HepG2 (cell line): Measurements from ENCODE around the gene SPACDR. TPM values are rescaled to one million over a fixed set of nuclear protein-coding genes. Genes with fewer than 3 reads are reported as not detected.
A peak's percentile ranks its signal among the peaks of the same experiment; 100 is the strongest.

Experiments
- ATF1 ChIP-seq: IDR thresholded peaks from 2 replicates; pipeline ENCODE4 v1.6.1; 2016; ENCODE audit warnings: mild to moderate bottlenecking, control low read depth
- ELF1 ChIP-seq: sonication (generic); formaldehyde crosslinking; IDR thresholded peaks from 2 replicates; pipeline ENCODE4 v1.4.0; 2020; ENCODE audit warnings: missing genetic modification reagents
- GATA4 ChIP-seq: sonication (generic); IDR thresholded peaks from 2 replicates; pipeline ENCODE4 v1.6.1; 2016; ENCODE audit warnings: antibody characterized with exemption, low read depth, borderline replicate concordance
- GFI1 ChIP-seq: sonication (generic); formaldehyde crosslinking; IDR thresholded peaks from 2 replicates; pipeline ENCODE4 v1.5.0; 2020; ENCODE audit warnings: missing genetic modification reagents, mild to moderate bottlenecking, borderline replicate concordance
- GTF2F1 ChIP-seq: fragments of 150-350 bp; IDR thresholded peaks from 2 replicates; pipeline ENCODE4 v1.6.1; 2014; ENCODE audit warnings: low read length
- KLF6 ChIP-seq: IDR thresholded peaks from 2 replicates; pipeline ENCODE4 v1.8.0; 2016; ENCODE audit warnings: missing biosample characterization, missing genetic modification reagents
- MAFK ChIP-seq, 2 experiments: IDR thresholded peaks in 1 of 2; conservative IDR thresholded peaks in 1 of 2; 2 replicates each; pipeline ENCODE4 v1.6.1; 2011; ENCODE audit warnings: improper control_type of control experiment in 2 of 2, low read length in 2 of 2
- RBM39 ChIP-seq: fragments of 200-400 bp; formaldehyde crosslinking; IDR thresholded peaks from one replicate; pipeline ENCODE4 v1.6.1; 2018; ENCODE audit warnings: antibody characterized with exemption, mild to moderate bottlenecking, low read depth, low read length; ENCODE audit not compliant: poor library complexity, severe bottlenecking
- SSRP1 ChIP-seq: IDR thresholded peaks from 2 replicates; pipeline ENCODE4 v1.6.1; 2016; ENCODE audit warnings: control low read depth
- ZBTB1 ChIP-seq: sonication (generic); formaldehyde crosslinking; IDR thresholded peaks from 2 replicates; pipeline ENCODE4 v1.4.0; 2020; ENCODE audit warnings: missing genetic modification reagents, borderline replicate concordance
- ZMYM3 ChIP-seq: sonication (generic); formaldehyde crosslinking; IDR thresholded peaks from 2 replicates; pipeline ENCODE4 v1.5.1; 2020; ENCODE audit warnings: mild to moderate bottlenecking, missing genetic modification reagents
- ZNF17 ChIP-seq: sonication (generic); formaldehyde crosslinking; IDR thresholded peaks from 2 replicates; pipeline ENCODE4 v1.5.0; 2020; ENCODE audit warnings: mild to moderate bottlenecking, missing genetic modification reagents
- ZNF180 ChIP-seq: sonication (generic); formaldehyde crosslinking; IDR thresholded peaks from 2 replicates; pipeline ENCODE4 v1.4.0; 2020; ENCODE audit warnings: low read depth, missing genetic modification reagents, borderline replicate concordance
- ZNF264 ChIP-seq: sonication (generic); formaldehyde crosslinking; IDR thresholded peaks from 2 replicates; pipeline ENCODE4 v1.4.0; 2020; ENCODE audit warnings: missing genetic modification reagents
- ZNF331 ChIP-seq: sonication (generic); formaldehyde crosslinking; IDR thresholded peaks from 2 replicates; pipeline ENCODE4 v1.4.0; 2020; ENCODE audit warnings: missing genetic modification reagents
- polyA plus RNA-seq, 8 experiments: library from polyadenylated mRNA; depleted of rRNA in 3 of 8; stranded (reverse) in 7 of 8; unstranded in 1 of 8; fragments of >200 nt; fragmentation: Illumina TruSeq in 4 of 8; extraction: Trizol in 4 of 8; gene quantifications; 2 replicates each; pipeline versions ENCODE4 v1.2.1 to v1.2.3, GENCODE V29; 2011 to 2016; ENCODE audit warnings: low read depth in 4 of 8, missing spikeins in 1 of 8, mixed read lengths in 1 of 8; ENCODE audit not compliant: insufficient read depth in 1 of 8
- total RNA-seq, 5 experiments: library from RNA; depleted of rRNA; stranded (reverse); fragments of >200 nt; fragmentation: Illumina TruSeq; extraction: Trizol; gene quantifications; 2 replicates each; pipeline ENCODE4 v1.2.3, GENCODE V29; 2016; ENCODE audit warnings: low read depth in 1 of 5
- TF ChIP-seq, protein P1 (sequence below): sonication (generic); formaldehyde crosslinking; IDR thresholded peaks from 2 replicates; pipeline ENCODE4 v1.5.0; 2020; ENCODE audit warnings: mild to moderate bottlenecking, low read depth, missing genetic modification reagents, borderline replicate concordance
- TF ChIP-seq, protein P2 (sequence below): sonication (generic); formaldehyde crosslinking; IDR thresholded peaks from 2 replicates; pipeline ENCODE4 v1.4.0; 2020; ENCODE audit warnings: missing genetic modification reagents, borderline replicate concordance
- TF ChIP-seq, protein P3 (sequence below): sonication (generic); formaldehyde crosslinking; IDR thresholded peaks from 2 replicates; pipeline ENCODE4 v1.8.0; 2022; ENCODE audit warnings: mild to moderate bottlenecking, missing genetic modification reagents, borderline replicate concordance
- TF ChIP-seq, protein P4 (sequence below): sonication (generic); formaldehyde crosslinking; IDR thresholded peaks from 2 replicates; pipeline ENCODE4 v1.8.0; 2022; ENCODE audit warnings: low read depth, missing genetic modification reagents
- TF ChIP-seq, protein P5 (sequence below): sonication (generic); formaldehyde crosslinking; IDR thresholded peaks from 2 replicates; pipeline ENCODE4 v1.4.0; 2020; ENCODE audit warnings: low read depth, missing genetic modification reagents

Gene SPACDR
- total and polyA plus RNA-seq, 2 of the 13 experiments (the other 11 are each of a cell fraction or from before 2014, with no cell fraction given): 0.41 TPM; not detected in 1

DNA sequence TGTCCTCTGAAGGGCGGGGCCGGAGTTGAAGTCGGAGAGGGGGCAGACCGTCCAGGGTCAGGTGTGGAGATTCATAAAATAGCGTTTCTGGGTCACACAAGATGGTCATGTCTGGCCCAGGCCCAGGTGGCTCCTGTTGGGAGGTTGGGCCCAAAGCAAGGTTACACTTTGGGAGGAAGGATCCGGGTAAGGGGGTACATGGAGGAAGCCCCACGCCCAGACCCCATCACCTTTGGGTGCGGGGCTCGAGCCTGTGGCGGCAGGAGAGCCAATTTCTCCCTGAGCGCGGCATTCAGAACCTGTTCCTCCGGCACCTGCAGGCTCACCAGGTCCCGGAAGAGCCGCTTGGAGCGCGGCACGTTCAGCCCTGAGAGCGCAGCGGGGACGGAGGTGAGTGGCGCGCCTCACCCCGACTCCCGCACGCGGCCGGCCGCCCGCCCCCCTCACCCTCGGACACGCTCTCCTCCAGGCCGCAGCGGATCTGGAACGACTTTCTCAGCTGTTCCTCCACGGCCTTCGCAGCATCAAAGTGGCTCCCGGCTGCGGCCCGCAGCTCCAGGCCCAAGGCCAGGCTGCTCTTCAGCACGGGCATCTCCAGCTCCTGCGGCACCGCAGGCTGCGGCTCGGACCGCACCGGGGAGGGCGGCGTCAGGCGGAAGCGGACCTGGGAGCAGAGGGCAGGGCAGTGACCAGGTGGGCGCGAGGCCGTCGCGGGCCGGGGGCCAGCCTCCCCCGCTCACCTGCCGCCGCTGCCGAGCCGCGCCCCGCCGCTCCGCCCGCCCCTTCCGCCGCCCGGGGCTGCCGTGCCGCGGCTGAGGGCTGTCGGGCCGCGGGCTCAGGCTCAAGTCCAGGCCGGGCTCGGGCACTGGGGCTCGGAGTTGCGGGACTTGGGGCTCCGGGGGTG lies 28.4 kb downstream of the SPACDR start (continued):
- TF ChIP-seq, protein P1, sequence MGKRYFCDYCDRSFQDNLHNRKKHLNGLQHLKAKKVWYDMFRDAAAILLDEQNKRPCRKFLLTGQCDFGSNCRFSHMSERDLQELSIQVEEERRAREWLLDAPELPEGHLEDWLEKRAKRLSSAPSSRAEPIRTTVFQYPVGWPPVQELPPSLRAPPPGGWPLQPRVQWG (CRISPR knock-in tag): no peak
- TF ChIP-seq ATF1 (CRISPR knock-in tag) (no peak), MAFK (conservative IDR thresholded peaks at IDR 0.05 in 1 of 2, IDR thresholded peaks at IDR 0.05 in 1 of 2; ENCODE audit: low read length in 2 of 2) (no peak), ZNF180 (no peak), ZNF17 (no peak), KLF6 (CRISPR knock-in tag) (0 out of 2 replicates have a peak, but pooled peaks have one; percentile 23), GTF2F1 (no peak), ZNF331 (CRISPR knock-in tag) (no peak), GATA4 (no peak), GFI1 (CRISPR knock-in tag) (no peak), SSRP1 (CRISPR knock-in tag) (no peak), ELF1 (CRISPR knock-in tag) (peak; percentile 39; the same call in 1 of the 2 replicates), ZMYM3 (CRISPR knock-in tag) (no peak), ZBTB1 (CRISPR knock-in tag) (0 out of 2 replicates have a peak, but pooled peaks have one; percentile 41), RBM39 (peak; percentile 70), ZNF264 (CRISPR knock-in tag) (no peak)
- TF ChIP-seq, protein P2, sequence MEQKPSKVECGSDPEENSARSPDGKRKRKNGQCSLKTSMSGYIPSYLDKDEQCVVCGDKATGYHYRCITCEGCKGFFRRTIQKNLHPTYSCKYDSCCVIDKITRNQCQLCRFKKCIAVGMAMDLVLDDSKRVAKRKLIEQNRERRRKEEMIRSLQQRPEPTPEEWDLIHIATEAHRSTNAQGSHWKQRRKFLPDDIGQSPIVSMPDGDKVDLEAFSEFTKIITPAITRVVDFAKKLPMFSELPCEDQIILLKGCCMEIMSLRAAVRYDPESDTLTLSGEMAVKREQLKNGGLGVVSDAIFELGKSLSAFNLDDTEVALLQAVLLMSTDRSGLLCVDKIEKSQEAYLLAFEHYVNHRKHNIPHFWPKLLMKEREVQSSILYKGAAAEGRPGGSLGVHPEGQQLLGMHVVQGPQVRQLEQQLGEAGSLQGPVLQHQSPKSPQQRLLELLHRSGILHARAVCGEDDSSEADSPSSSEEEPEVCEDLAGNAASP (CRISPR knock-in tag): no peak
- TF ChIP-seq, protein P3, sequence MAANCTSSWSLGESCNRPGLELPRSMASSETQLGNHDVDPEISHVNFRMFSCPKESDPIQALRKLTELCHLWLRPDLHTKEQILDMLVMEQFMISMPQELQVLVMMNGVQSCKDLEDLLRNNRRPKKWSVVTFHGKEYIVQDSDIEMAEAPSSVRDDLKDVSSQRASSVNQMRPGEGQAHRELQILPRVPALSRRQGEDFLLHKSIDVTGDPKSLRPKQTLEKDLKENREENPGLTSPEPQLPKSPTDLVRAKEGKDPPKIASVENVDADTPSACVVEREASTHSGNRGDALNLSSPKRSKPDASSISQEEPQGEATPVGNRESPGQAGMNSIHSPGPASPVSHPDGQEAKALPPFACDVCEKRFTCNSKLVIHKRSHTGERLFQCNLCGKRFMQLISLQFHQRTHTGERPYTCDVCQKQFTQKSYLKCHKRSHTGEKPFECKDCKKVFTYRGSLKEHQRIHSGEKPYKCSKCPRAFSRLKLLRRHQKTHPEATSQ: peak; percentile 72; the same call in 1 of the 2 replicates
- TF ChIP-seq, protein P4, sequence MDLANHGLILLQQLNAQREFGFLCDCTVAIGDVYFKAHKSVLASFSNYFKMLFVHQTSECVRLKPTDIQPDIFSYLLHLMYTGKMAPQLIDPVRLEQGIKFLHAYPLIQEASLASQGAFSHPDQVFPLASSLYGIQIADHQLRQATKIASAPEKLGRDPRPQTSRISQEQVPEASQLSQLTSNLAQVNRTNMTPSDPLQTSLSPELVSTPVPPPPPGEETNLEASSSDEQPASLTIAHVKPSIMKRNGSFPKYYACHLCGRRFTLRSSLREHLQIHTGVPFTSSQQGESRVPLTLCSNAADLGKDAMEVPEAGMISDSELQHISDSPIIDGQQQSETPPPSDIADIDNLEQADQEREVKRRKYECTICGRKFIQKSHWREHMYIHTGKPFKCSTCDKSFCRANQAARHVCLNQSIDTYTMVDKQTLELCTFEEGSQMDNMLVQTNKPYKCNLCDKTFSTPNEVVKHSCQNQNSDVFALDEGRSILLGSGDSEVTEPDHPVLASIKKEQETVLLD (CRISPR knock-in tag): peak; percentile 78; the same call in 1 of the 2 replicates
- TF ChIP-seq, protein P5, sequence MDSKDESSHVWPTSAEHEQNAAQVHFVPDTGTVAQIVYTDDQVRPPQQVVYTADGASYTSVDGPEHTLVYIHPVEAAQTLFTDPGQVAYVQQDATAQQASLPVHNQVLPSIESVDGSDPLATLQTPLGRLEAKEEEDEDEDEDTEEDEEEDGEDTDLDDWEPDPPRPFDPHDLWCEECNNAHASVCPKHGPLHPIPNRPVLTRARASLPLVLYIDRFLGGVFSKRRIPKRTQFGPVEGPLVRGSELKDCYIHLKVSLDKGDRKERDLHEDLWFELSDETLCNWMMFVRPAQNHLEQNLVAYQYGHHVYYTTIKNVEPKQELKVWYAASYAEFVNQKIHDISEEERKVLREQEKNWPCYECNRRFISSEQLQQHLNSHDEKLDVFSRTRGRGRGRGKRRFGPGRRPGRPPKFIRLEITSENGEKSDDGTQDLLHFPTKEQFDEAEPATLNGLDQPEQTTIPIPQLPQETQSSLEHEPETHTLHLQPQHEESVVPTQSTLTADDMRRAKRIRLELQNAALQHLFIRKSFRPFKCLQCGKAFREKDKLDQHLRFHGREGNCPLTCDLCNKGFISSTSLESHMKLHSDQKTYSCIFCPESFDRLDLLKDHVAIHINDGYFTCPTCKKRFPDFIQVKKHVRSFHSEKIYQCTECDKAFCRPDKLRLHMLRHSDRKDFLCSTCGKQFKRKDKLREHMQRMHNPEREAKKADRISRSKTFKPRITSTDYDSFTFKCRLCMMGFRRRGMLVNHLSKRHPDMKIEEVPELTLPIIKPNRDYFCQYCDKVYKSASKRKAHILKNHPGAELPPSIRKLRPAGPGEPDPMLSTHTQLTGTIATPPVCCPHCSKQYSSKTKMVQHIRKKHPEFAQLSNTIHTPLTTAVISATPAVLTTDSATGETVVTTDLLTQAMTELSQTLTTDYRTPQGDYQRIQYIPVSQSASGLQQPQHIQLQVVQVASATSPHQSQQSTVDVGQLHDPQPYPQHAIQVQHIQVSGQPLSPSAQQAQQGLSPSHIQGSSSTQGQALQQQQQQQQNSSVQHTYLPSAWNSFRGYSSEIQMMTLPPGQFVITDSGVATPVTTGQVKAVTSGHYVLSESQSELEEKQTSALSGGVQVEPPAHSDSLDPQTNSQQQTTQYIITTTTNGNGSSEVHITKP (CRISPR knock-in tag): no peak
